ENCODE measurements around the gene KRT81. TPM values are rescaled to one million over a fixed set of nuclear protein-coding genes. Genes with fewer than 3 reads are reported as not detected.
"Not testable (repeated sequence)": the region's sequence is repeated elsewhere in the genome, so short reads cannot be mapped to it uniquely, and the experiment has no call there.

The KRT81 gene
- total RNA-seq, 2 experiments from 2014 or later, result not detected

GRCh38 chr12:52298677-52299190 is 7.4 kb upstream of the KRT81 start:
- intact Hi-C loops (cut with micrococcal nuclease), result no loop called here
- POLR2A ChIA-PET, result no interaction called here
- DNase-seq, result no peak
- no peak overlapping the region for H3K27ac Mint-ChIP-seq
- no peak overlapping the region for H3K4me3 Mint-ChIP-seq
- peaks cover 11% of the 10 kb centered on the region for H3K27me3 Mint-ChIP-seq
- no peak for TF ChIP-seq CTCF (IDR thresholded peaks at IDR 0.05)
- H3K36me3 Mint-ChIP-seq (ENCODE audit: low read depth), result no peaks in the 10 kb centered on the region
- ATAC-seq, result no peak
- CTCF ChIA-PET, result interaction anchor here (1.1 kb wide), 1 partner anchor 20 kb away, joined by 3 read pairs; no protein-coding TSS in a partner anchor
- no peaks in the 10 kb centered on the region for H3K9me3 Mint-ChIP-seq
- H3K4me1 Mint-ChIP-seq (ENCODE audit: low read depth), result no peaks in the 10 kb centered on the region

GRCh38 chr12:52296572-52297215 is 5.4 kb upstream of the KRT81 start:
- ChIA-PET POLR2A (interaction anchor here (0.6 kb wide), 1 partner anchor 222 kb away, joined by 3 read pairs; no protein-coding TSS in a partner anchor), CTCF (interaction anchor here (0.8 to 5.0 kb wide), 2 partner anchors 17 kb away, joined by 3 to 32 read pairs; no protein-coding TSS in a partner anchor)
- DNase-seq, result no peak
- Mint-ChIP-seq H3K27ac (no peak overlapping the region), H3K4me1 (ENCODE audit: low read depth) (no peaks in the 10 kb centered on the region), H3K9me3 (no peaks in the 10 kb centered on the region), H3K36me3 (ENCODE audit: low read depth) (no peaks in the 10 kb centered on the region), H3K27me3 (peaks cover 17% of the 10 kb centered on the region), H3K4me3 (no peak overlapping the region)
- no peak for ATAC-seq
- intact Hi-C loops (cut with micrococcal nuclease), result no loop called here
- no peak for TF ChIP-seq CTCF (IDR thresholded peaks at IDR 0.05)

GRCh38 chr12:52295663-52296062 is 4.3 kb upstream of the KRT81 start:
- intact Hi-C loops (cut with micrococcal nuclease), result no loop called here
- Mint-ChIP-seq H3K27ac (no peak overlapping the region), H3K36me3 (ENCODE audit: low read depth) (no peaks in the 10 kb centered on the region), H3K27me3 (peaks cover 21% of the 10 kb centered on the region), H3K4me1 (ENCODE audit: low read depth) (no peaks in the 10 kb centered on the region), H3K4me3 (no peak overlapping the region), H3K9me3 (no peaks in the 10 kb centered on the region)
- ChIA-PET POLR2A (no interaction called here), CTCF (interaction anchor here (1.9 to 5.0 kb wide), 3 partner anchors 10 to 16 kb away, joined by 4 to 32 read pairs (median 5); no protein-coding TSS in a partner anchor)
- ATAC-seq (no peak), DNase-seq (no peak)
- no peak for TF ChIP-seq CTCF (IDR thresholded peaks at IDR 0.05)

GRCh38 chr12:52294803-52295202 is 3.5 kb upstream of the KRT81 start:
- Mint-ChIP-seq H3K9me3 (no peaks in the 10 kb centered on the region), H3K36me3 (ENCODE audit: low read depth) (no peaks in the 10 kb centered on the region), H3K27ac (no peak overlapping the region), H3K4me1 (ENCODE audit: low read depth) (no peaks in the 10 kb centered on the region), H3K4me3 (no peak overlapping the region), H3K27me3 (peaks cover 21% of the 10 kb centered on the region)
- intact Hi-C loops (cut with micrococcal nuclease), result no loop called here
- ATAC-seq (no peak), DNase-seq (no peak)
- ChIA-PET POLR2A (no interaction called here), CTCF (interaction anchor here (1.9 to 5.0 kb wide), 3 partner anchors 11 to 15 kb away, joined by 4 to 32 read pairs (median 5); no protein-coding TSS in a partner anchor)
- no peak for TF ChIP-seq CTCF (IDR thresholded peaks at IDR 0.05)

- DNase-seq (no peak), ATAC-seq (no peak)
- Mint-ChIP-seq H3K27ac (no peak overlapping the region), H3K4me3 (no peak overlapping the region), H3K4me1 (ENCODE audit: low read depth) (no peaks in the 10 kb centered on the region), H3K36me3 (ENCODE audit: low read depth) (no peaks in the 10 kb centered on the region), H3K27me3 (peaks cover 19% of the 10 kb centered on the region), H3K9me3 (no peaks in the 10 kb centered on the region)
- no peak for TF ChIP-seq CTCF (IDR thresholded peaks at IDR 0.05)
- ChIA-PET CTCF (interaction anchor here (1.0 to 5.0 kb wide), 4 partner anchors 10 to 268 kb away, joined by 3 to 32 read pairs (median 4); no protein-coding TSS in a partner anchor), POLR2A (no interaction called here)
- intact Hi-C loops (cut with micrococcal nuclease), result no loop called here
Measured at GRCh38 chr12:52293926-52294325, 2.6 kb upstream of the KRT81 start.

GRCh38 chr12:52290483-52291134 is 725 bp downstream of the KRT81 start:
- POLR2A ChIA-PET; H3K36me3 Mint-ChIP-seq (ENCODE audit: low read depth); CTCF ChIA-PET; H3K4me3 Mint-ChIP-seq; H3K9me3 Mint-ChIP-seq; H3K27ac Mint-ChIP-seq; intact Hi-C loops (cut with micrococcal nuclease); ATAC-seq; DNase-seq; H3K4me1 Mint-ChIP-seq (ENCODE audit: low read depth): not testable (repeated sequence)
- peaks cover 14% of the 10 kb centered on the region for H3K27me3 Mint-ChIP-seq

Measured in activated CD8-positive, alpha-beta T cell treated with anti-CD3 and anti-CD28 coated beads for 36 hours (primary cell).